Lower leg skin (tissue), 3 donors: Measurements from ENCODE around the gene DTNBP1.

ENCODE experiments used
- CTCF ChIP-seq, 3 donors: fragments of 450-650 bp; IDR thresholded peaks; one replicate each; pipeline ENCODE4 v1.5.1; 2016; ENCODE audit warnings: antibody characterized with exemption in 3 of 3, mild to moderate bottlenecking in 3 of 3, moderate library complexity in 2 of 3
- POLR2A ChIP-seq, 2 donors: fragments of 450-650 bp; IDR thresholded peaks; one replicate each; pipeline ENCODE4 v1.6.1; 2016 to 2017; ENCODE audit warnings: antibody characterized with exemption in 2 of 2, mild to moderate bottlenecking in 1 of 2, moderate library complexity in 1 of 2

- no peak for TF ChIP-seq POLR2A (IDR thresholded peaks at IDR 0.05)
- no peak for TF ChIP-seq CTCF (IDR thresholded peaks at IDR 0.05)
Observed at GRCh38 chr6:15504581-15505350, 158.1 kb downstream of the DTNBP1 start.
